GM12878 (cell line): ENCODE measurements around the gene TMEM179B. TPM values are rescaled to one million over a fixed set of nuclear protein-coding genes. Genes with fewer than 3 reads are reported as not detected.
A peak's percentile ranks its signal among the peaks of the same experiment; 100 is the strongest.

Source experiments
- BACH1 ChIP-seq: fragments of 450-650 bp; IDR thresholded peaks from 2 replicates; pipeline ENCODE4 v1.6.1; 2017; ENCODE audit warnings: mild to moderate bottlenecking, borderline replicate concordance
- BCL11A ChIP-seq: IDR thresholded peaks from 2 replicates; pipeline ENCODE4 v1.6.1; 2011; ENCODE audit warnings: low read depth, low read length
- GATAD2B ChIP-seq: fragments of 450-650 bp; conservative IDR thresholded peaks from 2 replicates; pipeline ENCODE4 v1.6.1; 2017; ENCODE audit warnings: low read depth, mild to moderate bottlenecking, moderate library complexity
- IKZF2 ChIP-seq, 2 experiments: fragments of 450-650 bp; IDR thresholded peaks; 2 replicates each; pipeline ENCODE4 v1.6.1; 2017; ENCODE audit warnings: mild to moderate bottlenecking in 2 of 2, moderate library complexity in 2 of 2
- KAT2A ChIP-seq: conservative IDR thresholded peaks from 2 replicates; pipeline ENCODE4 v1.6.1; 2011; ENCODE audit warnings: low read depth, low read length; ENCODE audit not compliant: control insufficient read depth
- MXI1 ChIP-seq: fragments of 150-350 bp; IDR thresholded peaks from 2 replicates; pipeline ENCODE4 v1.6.1; 2011; ENCODE audit warnings: low read depth, mild to moderate bottlenecking, inconsistent platforms, low read length, improper control_type of control experiment
- NBN ChIP-seq: fragments of 450-650 bp; IDR thresholded peaks from 2 replicates; pipeline ENCODE4 v1.6.1; 2016
- NR2C1 ChIP-seq: fragments of 450-650 bp; IDR thresholded peaks from 2 replicates; pipeline ENCODE4 v1.6.1; 2017; ENCODE audit warnings: antibody characterized with exemption, mild to moderate bottlenecking, moderate library complexity
- RAD21 ChIP-seq: IDR thresholded peaks from 2 replicates; pipeline ENCODE4 v1.6.1; 2011; ENCODE audit warnings: mild to moderate bottlenecking, low read depth, low read length, moderate library complexity; ENCODE audit not compliant: insufficient read depth
- SMARCA5 ChIP-seq: fragments of 450-650 bp; IDR thresholded peaks from 2 replicates; pipeline ENCODE4 v1.6.1; 2017; ENCODE audit warnings: mild to moderate bottlenecking
- SUZ12 ChIP-seq: fragments of 200-600 bp; sonication (generic); IDR thresholded peaks from one replicate; pipeline ENCODE4 v1.6.1; 2018; ENCODE audit warnings: antibody characterized with exemption, mild to moderate bottlenecking; ENCODE audit not compliant: unreplicated experiment
- polyA plus RNA-seq, 11 experiments: library from polyadenylated mRNA; depleted of rRNA in 4 of 11; unstranded in 6 of 11; stranded (reverse) in 5 of 11; fragments of >200 nt; fragmentation: Nextera tagmentation in 4 of 11; fragmentation: Illumina TruSeq in 1 of 11; extraction: Ambion mirVana in 4 of 11; extraction: Trizol in 1 of 11; gene quantifications; 1 replicate in 1 of 11; 2 replicates in 10 of 11; pipeline versions ENCODE4 v1.2.1 to v1.2.3, GENCODE V29; 2011 to 2016; ENCODE audit warnings: inconsistent platforms in 2 of 11, missing spikeins in 2 of 11, low read depth in 1 of 11
- total RNA-seq, 4 experiments: library from RNA; depleted of rRNA in 3 of 4; stranded (reverse); fragments of >200 nt in 3 of 4; fragmentation: Illumina TruSeq in 1 of 4; extraction: Trizol in 1 of 4; gene quantifications; 2 replicates each; pipeline versions ENCODE4 v1.2.1 to v1.2.3, GENCODE V29; 2013 to 2021
- TF ChIP-seq, protein P1 (sequence below): fragments of 450-650 bp; formaldehyde crosslinking; IDR thresholded peaks from 2 replicates; pipeline ENCODE4 v1.4.0; 2022; ENCODE audit warnings: mild to moderate bottlenecking, moderate library complexity
- TF ChIP-seq, protein P2 (sequence below): fragments of 450-650 bp; IDR thresholded peaks from 2 replicates; pipeline ENCODE4 v1.6.1; 2018; ENCODE audit warnings: mild to moderate bottlenecking, low read depth, moderate library complexity; ENCODE audit not compliant: partially characterized antibody
- TF ChIP-seq, protein P3 (sequence below): IDR thresholded peaks from 2 replicates; pipeline ENCODE4 v1.6.1; 2011; ENCODE audit warnings: low read depth, mild to moderate bottlenecking, low read length, moderate library complexity, borderline replicate concordance; ENCODE audit errors: extremely low read depth
- TF ChIP-seq, protein P4 (sequence below): IDR thresholded peaks from 2 replicates; pipeline ENCODE4 v1.6.1; 2012; ENCODE audit warnings: low read depth, low read length, improper control_type of control experiment
- TF ChIP-seq, protein P5 (sequence below): fragments of 450-650 bp; formaldehyde crosslinking; IDR thresholded peaks from 2 replicates; pipeline ENCODE4 v1.5.0; 2022; ENCODE audit warnings: mild to moderate bottlenecking, missing genetic modification characterization
- TF ChIP-seq, protein P6 (sequence below): fragments of 450-650 bp; IDR thresholded peaks from 2 replicates; pipeline ENCODE4 v1.6.1; 2016; ENCODE audit warnings: mild to moderate bottlenecking

Gene TMEM179B
- total and polyA plus RNA-seq, 10 of the 15 experiments (the other 5 are each of a cell fraction or from before 2014, with no cell fraction given) = 21.7 to 82.4 (median 42.0) TPM

DNA sequence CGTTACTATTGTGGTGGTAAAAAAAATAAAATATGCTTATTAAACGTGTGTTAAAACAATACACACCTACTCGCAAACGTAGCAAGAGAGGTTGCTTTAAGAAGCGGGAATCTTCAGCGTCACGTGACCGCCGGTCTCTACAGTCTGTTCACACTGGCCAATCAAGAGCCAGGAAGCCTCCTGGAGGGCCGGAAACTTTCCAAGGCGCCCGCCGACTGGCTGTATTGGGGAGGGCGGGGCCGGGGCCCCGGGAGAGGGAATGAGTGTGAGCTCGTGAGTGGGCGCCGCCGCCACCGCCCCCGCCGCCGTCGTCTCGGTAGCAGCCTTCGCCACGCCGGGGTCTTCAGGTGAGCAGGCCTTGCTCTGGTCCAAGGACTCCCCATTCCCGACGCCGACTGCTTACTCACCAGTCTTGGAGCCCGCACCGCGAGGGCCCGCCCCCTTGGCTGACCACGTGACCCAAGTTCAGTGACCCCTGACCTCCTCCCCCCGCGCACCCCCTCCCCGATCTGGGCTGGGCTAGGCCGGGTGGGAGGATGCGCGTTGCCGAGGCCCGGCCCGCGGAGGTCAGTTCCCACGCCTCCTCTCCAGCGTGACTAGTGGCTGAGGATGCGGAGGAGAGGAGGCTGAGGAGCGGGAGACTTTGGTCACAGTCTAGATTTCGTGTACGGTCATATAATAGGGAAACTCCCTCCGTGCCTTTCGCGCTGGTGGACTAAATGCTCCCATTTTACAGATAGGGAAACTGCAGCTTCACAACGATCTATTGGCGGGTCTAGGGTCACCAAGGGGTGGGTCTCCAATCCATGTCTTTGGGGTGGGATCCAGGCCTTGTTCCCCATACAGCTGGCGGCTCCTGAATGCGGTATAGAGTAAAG, 15.8 kb upstream of the TMEM179B start, which contains the start of gene TAF6L (continued):
- peak; percentile 92 to 93 for TF ChIP-seq IKZF2 (IDR thresholded peaks at IDR 0.05)
- TF ChIP-seq, protein P1, sequence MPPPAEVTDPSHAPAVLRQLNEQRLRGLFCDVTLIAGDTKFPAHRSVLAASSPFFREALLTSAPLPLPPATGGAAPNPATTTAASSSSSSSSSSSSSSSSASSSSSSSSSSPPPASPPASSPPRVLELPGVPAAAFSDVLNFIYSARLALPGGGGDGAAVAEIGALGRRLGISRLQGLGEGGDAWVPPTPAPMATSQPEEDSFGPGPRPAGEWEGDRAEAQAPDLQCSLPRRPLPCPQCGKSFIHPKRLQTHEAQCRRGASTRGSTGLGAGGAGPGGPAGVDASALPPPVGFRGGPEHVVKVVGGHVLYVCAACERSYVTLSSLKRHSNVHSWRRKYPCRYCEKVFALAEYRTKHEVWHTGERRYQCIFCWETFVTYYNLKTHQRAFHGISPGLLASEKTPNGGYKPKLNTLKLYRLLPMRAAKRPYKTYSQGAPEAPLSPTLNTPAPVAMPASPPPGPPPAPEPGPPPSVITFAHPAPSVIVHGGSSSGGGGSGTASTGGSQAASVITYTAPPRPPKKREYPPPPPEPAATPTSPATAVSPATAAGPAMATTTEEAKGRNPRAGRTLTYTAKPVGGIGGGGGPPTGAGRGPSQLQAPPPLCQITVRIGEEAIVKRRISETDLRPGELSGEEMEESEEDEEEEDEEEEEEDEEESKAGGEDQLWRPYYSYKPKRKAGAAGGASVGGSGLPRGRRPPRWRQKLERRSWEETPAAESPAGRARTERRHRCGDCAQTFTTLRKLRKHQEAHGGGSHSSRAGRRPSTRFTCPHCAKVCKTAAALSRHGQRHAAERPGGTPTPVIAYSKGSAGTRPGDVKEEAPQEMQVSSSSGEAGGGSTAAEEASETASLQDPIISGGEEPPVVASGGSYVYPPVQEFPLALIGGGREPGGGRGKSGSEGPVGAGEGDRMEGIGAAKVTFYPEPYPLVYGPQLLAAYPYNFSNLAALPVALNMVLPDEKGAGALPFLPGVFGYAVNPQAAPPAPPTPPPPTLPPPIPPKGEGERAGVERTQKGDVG (CRISPR knock-in tag) = peak; percentile 88
- TF ChIP-seq, protein P2, sequence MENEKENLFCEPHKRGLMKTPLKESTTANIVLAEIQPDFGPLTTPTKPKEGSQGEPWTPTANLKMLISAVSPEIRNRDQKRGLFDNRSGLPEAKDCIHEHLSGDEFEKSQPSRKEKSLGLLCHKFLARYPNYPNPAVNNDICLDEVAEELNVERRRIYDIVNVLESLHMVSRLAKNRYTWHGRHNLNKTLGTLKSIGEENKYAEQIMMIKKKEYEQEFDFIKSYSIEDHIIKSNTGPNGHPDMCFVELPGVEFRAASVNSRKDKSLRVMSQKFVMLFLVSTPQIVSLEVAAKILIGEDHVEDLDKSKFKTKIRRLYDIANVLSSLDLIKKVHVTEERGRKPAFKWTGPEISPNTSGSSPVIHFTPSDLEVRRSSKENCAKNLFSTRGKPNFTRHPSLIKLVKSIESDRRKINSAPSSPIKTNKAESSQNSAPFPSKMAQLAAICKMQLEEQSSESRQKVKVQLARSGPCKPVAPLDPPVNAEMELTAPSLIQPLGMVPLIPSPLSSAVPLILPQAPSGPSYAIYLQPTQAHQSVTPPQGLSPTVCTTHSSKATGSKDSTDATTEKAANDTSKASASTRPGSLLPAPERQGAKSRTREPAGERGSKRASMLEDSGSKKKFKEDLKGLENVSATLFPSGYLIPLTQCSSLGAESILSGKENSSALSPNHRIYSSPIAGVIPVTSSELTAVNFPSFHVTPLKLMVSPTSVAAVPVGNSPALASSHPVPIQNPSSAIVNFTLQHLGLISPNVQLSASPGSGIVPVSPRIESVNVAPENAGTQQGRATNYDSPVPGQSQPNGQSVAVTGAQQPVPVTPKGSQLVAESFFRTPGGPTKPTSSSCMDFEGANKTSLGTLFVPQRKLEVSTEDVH = no peak
- TF ChIP-seq, protein P3, sequence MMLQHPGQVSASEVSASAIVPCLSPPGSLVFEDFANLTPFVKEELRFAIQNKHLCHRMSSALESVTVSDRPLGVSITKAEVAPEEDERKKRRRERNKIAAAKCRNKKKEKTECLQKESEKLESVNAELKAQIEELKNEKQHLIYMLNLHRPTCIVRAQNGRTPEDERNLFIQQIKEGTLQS = peak; percentile 75; the same call in 1 of the 2 replicates
- TF ChIP-seq NR2C1 = peak; percentile 96
- TF ChIP-seq MXI1 = peak; percentile 72
- TF ChIP-seq, protein P4, sequence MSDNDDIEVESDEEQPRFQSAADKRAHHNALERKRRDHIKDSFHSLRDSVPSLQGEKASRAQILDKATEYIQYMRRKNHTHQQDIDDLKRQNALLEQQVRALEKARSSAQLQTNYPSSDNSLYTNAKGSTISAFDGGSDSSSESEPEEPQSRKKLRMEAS = peak; percentile 83; the same call in 1 of the 2 replicates
- TF ChIP-seq NBN = peak; percentile 75
- TF ChIP-seq, protein P5, sequence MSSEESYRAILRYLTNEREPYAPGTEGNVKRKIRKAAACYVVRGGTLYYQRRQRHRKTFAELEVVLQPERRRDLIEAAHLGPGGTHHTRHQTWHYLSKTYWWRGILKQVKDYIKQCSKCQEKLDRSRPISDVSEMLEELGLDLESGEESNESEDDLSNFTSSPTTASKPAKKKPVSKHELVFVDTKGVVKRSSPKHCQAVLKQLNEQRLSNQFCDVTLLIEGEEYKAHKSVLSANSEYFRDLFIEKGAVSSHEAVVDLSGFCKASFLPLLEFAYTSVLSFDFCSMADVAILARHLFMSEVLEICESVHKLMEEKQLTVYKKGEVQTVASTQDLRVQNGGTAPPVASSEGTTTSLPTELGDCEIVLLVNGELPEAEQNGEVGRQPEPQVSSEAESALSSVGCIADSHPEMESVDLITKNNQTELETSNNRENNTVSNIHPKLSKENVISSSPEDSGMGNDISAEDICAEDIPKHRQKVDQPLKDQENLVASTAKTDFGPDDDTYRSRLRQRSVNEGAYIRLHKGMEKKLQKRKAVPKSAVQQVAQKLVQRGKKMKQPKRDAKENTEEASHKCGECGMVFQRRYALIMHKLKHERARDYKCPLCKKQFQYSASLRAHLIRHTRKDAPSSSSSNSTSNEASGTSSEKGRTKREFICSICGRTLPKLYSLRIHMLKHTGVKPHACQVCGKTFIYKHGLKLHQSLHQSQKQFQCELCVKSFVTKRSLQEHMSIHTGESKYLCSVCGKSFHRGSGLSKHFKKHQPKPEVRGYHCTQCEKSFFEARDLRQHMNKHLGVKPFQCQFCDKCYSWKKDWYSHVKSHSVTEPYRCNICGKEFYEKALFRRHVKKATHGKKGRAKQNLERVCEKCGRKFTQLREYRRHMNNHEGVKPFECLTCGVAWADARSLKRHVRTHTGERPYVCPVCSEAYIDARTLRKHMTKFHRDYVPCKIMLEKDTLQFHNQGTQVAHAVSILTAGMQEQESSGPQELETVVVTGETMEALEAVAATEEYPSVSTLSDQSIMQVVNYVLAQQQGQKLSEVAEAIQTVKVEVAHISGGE (CRISPR knock-in tag) = peak; percentile 51; the same call in 1 of the 2 replicates
- TF ChIP-seq SMARCA5 = peak; percentile 93
- TF ChIP-seq KAT2A = no peak
- peak; percentile 77; the same call in 1 of the 2 replicates for TF ChIP-seq GATAD2B
- TF ChIP-seq BACH1 = peak; percentile 79
- no peak for TF ChIP-seq RAD21
- 0 out of 2 replicates have a peak, but pooled peaks have one; percentile 3 for TF ChIP-seq BCL11A
- TF ChIP-seq, protein P6, sequence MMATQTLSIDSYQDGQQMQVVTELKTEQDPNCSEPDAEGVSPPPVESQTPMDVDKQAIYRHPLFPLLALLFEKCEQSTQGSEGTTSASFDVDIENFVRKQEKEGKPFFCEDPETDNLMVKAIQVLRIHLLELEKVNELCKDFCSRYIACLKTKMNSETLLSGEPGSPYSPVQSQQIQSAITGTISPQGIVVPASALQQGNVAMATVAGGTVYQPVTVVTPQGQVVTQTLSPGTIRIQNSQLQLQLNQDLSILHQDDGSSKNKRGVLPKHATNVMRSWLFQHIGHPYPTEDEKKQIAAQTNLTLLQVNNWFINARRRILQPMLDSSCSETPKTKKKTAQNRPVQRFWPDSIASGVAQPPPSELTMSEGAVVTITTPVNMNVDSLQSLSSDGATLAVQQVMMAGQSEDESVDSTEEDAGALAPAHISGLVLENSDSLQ = 0 out of 2 replicates have a peak, but pooled peaks have one; percentile 11
- no peak for TF ChIP-seq SUZ12
